Measurements from ENCODE around the gene DTX2.
"Not testable (repeated sequence)": the region's sequence is repeated elsewhere in the genome, so short reads cannot be mapped to it uniquely, and the experiment has no call there.

DNA sequence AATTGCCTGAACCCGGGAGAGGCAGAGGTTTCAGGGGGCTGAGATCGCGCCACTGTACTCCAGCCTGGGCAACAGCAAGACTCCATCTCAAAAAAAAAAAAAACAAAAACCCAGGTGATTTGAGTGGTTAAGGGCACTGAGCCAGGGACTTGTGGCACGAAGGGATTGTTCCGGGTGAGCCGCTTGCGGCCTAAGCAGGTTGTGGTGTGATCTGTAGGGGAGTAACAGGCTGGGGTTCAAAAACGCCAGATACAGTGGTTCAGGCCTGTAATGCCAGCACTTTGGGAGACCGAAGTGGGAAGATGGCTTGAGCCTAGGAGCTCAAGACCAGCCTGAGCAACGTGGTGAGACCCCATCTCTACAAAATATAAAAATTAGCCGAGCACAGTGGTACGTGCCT is 17.7 kb upstream of the DTX2 start:
- not testable (repeated sequence) for TF ChIP-seq CTCF, EP300, POLR2A (IDR thresholded peaks at IDR 0.05)

Measured in sigmoid colon (tissue), 4 donors.